Measurements from ENCODE around the gene CNPY2.
"Not testable (repeated sequence)": the region's sequence is repeated elsewhere in the genome, so short reads cannot be mapped to it uniquely, and the experiment has no call there.

Gene CNPY2

GRCh38 chr12:56333679-56334489 is 18.1 kb upstream of the CNPY2 start, which contains the start of gene PAN2:
TSS of gene PAN2 (minus strand) at chr12:56334000. CDS start at chr12:56333094, 906 bp downstream.
- DNase-seq = peak; percentile 90

GRCh38 chr12:56333197-56333678 is 17.4 kb upstream of the CNPY2 start:
- no peak for DNase-seq

- DNase-seq = no peak
Measured at GRCh38 chr12:56332512-56333196, 16.9 kb upstream of the CNPY2 start.

GRCh38 chr12:56330936-56331490 is 15.2 kb upstream of the CNPY2 start:
- DNase-seq = no peak

- DNase-seq = no peak
Measured at GRCh38 chr12:56326533-56326932, 10.7 kb upstream of the CNPY2 start.

- DNase-seq = no peak
Measured at GRCh38 chr12:56326126-56326525, 10.3 kb upstream of the CNPY2 start.

- DNase-seq = no peak
Measured at GRCh38 chr12:56324206-56324605, 8.4 kb upstream of the CNPY2 start.

GRCh38 chr12:56321610-56322009 is 5.8 kb upstream of the CNPY2 start:
- DNase-seq = not testable (repeated sequence)

GRCh38 chr12:56321027-56321426 is 5.2 kb upstream of the CNPY2 start:
- no peak for DNase-seq

- no peak for DNase-seq
Measured at GRCh38 chr12:56317675-56318074, 1.9 kb upstream of the CNPY2 start.

GRCh38 chr12:56315249-56315621 is 553 bp downstream of the CNPY2 start:
- DNase-seq = no peak

- DNase-seq = no peak
Measured at GRCh38 chr12:56311003-56311402, 4.8 kb downstream of the CNPY2 start.

- DNase-seq = no peak
Measured at GRCh38 chr12:56308714-56309113, 7.1 kb downstream of the CNPY2 start.

GRCh38 chr12:56307221-56307965 is 8.4 kb downstream of the CNPY2 start:
- no peak for DNase-seq

GRCh38 chr12:56304872-56305590 is 10.8 kb downstream of the CNPY2 start:
- no peak for DNase-seq

GRCh38 chr12:56304276-56304675 is 11.5 kb downstream of the CNPY2 start:
- no peak for DNase-seq

- DNase-seq = no peak
Measured at GRCh38 chr12:56300644-56301464, 14.9 kb downstream of the CNPY2 start.

GRCh38 chr12:56299853-56300643 is 15.7 kb downstream of the CNPY2 start, which contains the start of gene CS:
TSS of gene CS (minus strand) at chr12:56300330. CDS start at chr12:56300201, 129 bp downstream.
- DNase-seq = peak; percentile 98

- DNase-seq = peak; percentile 27
Measured at GRCh38 chr12:56299308-56299852, 16.4 kb downstream of the CNPY2 start.

- DNase-seq = no peak
Measured at GRCh38 chr12:56298828-56299227, 17.0 kb downstream of the CNPY2 start.
